HG03520 (cell line): Measurements from ENCODE around the gene NAA60.
"Not testable (repeated sequence)": the region's sequence is repeated elsewhere in the genome, so short reads cannot be mapped to it uniquely, and the experiment has no call there.

ENCODE experiments used
- ATAC-seq: cut with Tn5 transposase; IDR thresholded peaks from one replicate; pipeline ENCODE4 v1.9.1; 2021; ENCODE audit warnings: mild to moderate bottlenecking, moderate library complexity; ENCODE audit not compliant: unreplicated experiment

Gene NAA60

DNA sequence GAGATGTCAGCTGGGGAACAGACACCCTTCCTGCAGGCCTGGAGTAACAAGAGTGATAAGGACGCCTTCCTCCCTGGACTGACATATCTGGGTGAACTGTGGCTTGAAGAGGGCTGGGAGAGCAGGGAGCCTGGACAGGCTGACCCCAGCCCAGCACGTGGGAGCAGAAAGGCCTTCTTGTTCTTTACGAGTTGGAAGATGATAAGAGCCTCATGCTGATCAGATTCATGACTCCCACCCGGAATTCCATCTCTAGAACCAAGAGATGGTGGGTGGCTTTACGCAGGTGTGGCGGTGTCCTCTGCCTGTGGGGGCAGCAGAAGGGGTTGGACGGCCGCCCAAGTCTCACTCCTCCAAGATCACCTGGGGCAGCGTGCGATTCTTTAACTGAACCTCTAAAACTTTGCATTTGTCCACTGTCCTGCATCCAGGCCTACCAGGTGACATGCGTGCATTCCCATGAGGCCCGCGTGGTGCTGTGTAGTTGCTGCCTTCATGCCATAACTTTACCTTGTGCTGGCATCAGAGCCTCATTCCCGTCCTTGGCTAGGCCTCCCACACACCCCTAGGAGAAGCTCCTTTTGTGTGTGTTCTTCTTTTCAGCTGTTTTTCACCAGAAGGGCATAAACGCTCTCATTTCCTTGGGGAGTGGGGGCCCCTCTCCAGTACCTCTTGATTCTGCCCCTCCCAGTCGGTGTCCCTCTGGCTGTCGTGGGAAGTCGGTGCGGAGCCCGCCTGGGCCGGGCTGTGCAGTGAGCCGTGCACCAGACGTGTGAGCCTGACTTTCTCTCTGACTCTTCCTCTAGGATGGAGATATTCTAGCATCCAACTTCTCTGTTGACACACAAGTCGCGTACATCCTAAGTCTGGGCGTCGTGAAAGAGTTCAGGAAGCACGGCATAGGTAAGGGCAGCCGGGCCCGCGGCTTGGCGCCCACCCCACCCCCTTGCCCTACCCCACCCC is 38.5 kb downstream of the NAA60 start:
- no peak for ATAC-seq

GRCh38 chr16:3482659-3483241 is 39.3 kb downstream of the NAA60 start:
- ATAC-seq = no peak

- no peak for ATAC-seq
Observed at GRCh38 chr16:3484318-3485096, 41.0 kb downstream of the NAA60 start.

GRCh38 chr16:3485097-3485745 is 41.7 kb downstream of the NAA60 start:
- ATAC-seq = no peak

DNA sequence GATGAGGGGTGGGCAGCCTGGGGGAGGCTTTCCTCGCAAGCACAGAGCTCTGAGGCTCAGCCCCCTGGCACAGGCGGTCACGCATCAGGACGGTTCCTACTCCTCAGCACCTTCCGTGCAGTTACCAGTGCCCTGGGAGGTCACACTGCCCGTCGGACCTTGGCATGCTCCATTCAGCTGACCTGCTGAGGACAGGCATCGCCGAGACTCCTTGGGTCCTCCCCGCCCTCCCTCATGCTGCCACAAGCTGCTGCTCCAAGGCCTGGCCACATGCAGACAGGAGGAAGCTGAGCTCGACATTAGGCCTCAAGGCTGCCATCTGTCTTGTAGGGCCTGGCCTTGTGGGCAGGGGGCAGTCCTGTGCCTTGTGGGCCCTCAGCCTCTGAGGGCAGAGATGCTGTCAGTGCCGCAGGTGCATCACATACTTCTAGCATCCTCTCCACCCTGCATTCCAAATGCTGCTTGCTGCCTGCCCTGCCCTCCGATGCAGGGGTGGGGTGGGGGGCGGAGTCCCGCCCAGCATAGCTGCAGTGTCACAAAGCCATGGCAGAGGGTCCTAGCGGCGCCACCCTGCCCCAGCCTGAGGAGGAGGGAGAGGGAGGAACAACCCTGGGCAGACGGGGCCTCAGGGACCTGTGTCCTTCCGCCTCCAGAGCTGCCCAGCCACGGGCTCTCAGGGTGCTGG is 42.5 kb downstream of the NAA60 start:
- no peak for ATAC-seq

DNA sequence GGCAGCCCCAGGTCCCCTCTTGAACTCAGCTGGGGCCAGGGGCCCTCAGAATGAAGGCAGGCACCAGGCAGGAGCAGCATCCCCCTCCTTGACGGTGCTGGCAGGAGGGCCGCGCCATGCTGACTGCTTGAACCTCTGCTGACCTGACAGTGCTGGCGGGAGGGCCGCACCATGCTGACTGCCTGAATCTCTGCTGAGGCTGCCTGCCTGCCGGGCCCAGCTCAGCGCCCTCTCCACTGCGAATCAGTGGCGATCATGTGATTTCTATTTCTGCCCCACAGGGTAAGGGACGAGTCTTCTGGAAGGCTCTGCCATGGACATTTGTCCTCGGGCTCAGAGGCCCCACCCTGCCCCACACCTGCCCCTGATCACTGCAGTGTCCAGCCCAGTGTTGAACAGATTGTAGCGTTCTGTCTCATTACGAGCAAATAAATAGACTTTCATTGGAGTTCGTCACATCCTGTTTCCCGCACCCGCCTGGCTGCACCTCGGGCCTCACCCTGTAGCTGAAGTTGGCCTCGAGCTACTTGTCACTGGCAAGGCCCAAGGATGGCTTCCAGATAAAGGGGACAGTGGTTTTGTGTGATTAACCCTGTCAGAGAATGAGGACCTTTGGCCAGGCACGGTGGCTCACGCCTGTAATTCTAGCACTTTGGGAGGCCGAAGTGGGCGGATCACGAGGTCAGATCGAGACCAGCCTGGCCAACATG is 43.2 kb downstream of the NAA60 start:
- ATAC-seq = no peak

DNA sequence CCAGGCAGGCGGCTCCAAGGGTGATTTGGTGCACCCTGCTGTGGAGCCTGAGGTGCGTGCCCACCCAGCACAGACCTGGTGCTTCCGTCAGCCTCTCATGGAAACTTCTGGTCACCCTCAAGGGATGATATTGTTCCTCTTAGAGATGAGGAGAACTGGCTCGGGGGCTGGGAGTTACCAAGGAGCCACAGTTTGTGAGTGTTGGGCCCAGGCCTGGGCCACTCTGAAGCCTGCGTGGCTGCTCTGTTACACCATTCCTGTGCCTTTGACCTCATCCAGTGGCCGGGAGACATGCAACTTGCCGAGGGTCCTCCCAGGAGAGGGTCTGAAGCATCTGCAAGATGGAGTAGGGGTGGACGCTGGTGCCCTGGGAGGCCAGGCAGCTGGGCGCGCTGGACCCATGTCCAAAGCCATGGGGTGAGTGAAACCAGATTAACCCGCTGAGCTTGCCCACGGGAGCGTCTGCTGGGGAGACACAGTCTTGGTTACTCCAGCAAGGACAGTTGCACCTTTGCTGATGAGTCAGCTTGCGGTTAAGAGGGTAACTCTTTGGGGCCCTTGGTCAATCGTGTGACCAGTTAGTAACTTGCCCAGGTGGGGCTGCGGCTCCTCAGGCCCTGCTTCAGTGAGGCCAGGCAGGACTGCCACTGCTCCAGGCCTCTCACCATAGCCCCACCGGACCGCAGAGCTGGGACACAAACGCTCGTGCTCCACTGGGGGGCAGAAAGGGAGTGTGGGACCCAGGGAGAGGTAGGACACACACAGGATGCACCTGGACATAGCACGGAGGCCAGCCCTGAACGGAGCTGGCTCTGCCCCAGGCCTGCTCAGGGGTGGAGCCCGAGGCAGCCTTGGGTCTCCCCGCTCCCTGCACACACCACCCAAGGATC is 44.3 kb downstream of the NAA60 start:
- ATAC-seq = no peak

- no peak for ATAC-seq
Observed at GRCh38 chr16:3488801-3489200, 45.3 kb downstream of the NAA60 start.

DNA sequence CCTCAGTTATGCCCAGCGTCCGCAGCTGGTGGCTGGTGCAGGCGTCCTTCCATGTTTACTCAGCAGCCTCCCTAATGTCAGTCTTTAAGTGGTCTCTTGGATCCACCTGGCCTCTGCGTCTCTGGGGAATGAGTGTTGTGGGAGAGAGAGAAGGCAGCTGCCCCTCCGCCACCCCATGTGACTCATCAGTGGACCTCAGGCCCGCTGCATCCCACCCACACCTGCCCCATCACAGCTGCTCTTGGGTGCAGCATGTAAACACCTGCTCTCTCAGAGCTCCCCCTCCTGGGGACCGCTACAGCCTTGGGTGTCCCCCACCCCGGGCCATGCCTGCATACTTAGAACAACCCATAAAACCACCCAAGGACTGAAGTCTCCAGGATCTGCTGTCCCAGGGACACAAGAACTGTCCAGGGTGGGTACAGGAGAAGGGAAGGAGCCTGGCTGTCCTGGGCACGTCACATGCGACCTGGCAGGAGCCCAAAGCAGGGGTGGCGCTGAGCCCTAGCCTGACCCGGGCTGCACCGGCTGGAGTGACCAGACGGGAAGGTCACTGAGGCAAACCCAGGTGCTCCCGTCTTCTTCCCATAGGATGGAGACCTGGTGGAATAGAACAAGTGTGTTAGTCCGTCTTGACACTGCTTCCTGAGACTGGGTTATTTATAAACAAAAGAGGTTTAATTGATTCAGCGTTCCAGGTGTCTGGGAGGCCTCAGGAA is 47.6 kb downstream of the NAA60 start:
- no peak for ATAC-seq

DNA sequence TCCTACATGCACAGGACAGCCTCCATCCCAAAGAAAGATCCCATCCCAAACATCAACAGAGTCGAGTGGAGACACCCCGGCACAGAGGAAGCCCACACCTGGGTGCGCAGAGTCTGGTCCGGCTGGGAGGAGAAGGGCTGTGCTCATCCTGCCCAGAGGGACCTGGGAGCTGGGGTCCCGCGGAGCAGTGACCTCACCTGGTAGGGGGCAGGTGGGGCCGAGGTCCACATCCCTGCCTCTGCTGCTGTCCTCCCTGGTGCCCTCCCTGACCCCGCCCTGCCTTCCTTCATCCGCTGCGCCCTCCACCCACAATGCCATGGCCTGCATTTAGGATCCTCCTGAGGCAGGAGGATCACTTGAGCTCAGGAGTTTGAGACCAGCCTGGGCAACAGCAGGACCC is 48.9 kb downstream of the NAA60 start:
- no peak for ATAC-seq

DNA sequence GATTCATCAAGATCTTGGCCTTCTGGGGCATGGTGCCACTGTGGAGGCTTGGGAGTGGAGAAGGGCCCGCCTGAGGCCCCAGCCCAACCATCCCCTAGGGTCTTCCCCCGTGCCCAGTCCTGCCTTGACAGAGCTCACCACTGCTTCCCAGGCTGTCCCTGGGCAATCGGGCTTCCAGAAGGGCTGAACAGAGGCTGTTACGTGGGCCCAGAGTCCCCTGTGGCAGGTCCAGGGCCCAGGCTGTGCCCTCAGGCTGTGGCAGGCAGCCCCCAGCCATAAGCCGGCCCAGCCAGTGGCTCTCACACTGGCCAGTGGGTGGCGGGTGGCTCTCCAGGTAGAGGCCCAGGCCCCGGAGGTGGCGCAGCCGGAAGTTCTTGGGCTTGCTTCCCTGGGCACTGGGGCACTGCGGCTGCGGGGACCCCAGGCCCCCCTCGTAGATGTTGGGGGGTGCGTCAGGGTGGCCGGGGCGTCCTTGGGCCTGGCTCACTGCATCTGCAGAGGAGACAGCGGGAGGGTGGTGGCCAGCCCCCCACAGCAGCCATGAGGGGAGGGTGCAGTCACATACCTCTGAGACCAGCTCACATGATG is 51.0 kb downstream of the NAA60 start:
- no peak for ATAC-seq

GRCh38 chr16:3495176-3495575 is 51.7 kb downstream of the NAA60 start, which contains the start of gene C16orf90:
Gene C16orf90 (minus strand): TSS chr16:3495489. CDS start chr16:3495421, 68 bp downstream.
- ATAC-seq = no peak

- no peak for ATAC-seq
Observed at GRCh38 chr16:3496386-3496785, 52.9 kb downstream of the NAA60 start.

DNA sequence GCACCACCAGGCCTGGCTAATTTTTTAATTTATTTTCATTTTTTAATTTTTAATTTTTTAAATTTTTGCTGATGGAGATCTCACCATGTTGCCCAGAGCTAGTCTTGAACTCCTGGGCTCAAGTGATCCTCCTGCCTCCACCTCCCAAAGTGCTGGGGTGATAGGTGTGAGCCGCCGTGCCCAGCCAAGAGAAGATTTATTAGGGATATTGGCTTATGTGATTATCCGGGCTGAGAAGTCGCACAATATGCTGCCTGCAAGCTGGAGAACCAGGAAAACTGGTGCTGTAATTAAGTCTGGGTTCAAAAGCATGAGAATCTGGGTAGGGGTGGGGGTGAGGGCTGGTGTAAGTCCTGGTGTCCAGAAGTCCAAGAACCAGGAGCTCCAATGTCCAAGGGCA is 54.3 kb downstream of the NAA60 start:
- ATAC-seq = no peak

DNA sequence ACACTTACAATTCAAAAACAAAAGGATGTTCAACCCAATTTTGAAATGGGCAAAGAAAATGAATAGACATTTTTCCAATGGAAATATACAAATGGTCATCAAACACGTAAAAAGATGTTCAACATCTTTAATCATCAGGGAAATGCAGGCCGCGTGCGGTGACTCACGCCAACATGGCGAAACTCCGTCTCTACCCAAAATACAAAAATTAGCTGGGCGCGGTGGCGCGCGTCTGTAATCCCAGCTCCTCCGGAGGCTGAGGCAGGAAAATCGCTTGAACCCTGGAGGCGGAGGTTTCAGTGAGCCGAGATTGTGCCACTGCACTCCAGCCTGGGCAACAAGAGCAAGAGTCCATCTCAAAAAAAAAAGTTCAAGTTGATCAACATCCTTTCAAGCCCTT is 55.5 kb downstream of the NAA60 start:
- ATAC-seq = no peak

GRCh38 chr16:3501412-3501761 is 57.9 kb downstream of the NAA60 start:
- ATAC-seq = not testable (repeated sequence)

GRCh38 chr16:3501783-3502400 is 58.4 kb downstream of the NAA60 start:
- no peak for ATAC-seq
